IMR-90 (cell line): ENCODE results near the gene PRR12. TPM values are rescaled to one million over a fixed set of nuclear protein-coding genes. Genes with fewer than 3 reads are reported as not detected.

Experiments
- ATAC-seq: fragments of 200-7000 bp; cut with Tn5 transposase; 2 replicates; pipeline ENCODE4 v1.9.1; 2020; ENCODE audit warnings: low read depth, mild to moderate bottlenecking, moderate library complexity
- BruUV-seq: library from RNA; stranded (reverse); fragments of 400-500 nt; replicated peaks from 2 replicates; lab custom pipeline; 2021; lab: Mats Ljungman, UMichigan
- CTCF ChIA-PET: fragments of 300-600 bp; formaldehyde crosslinking; extraction: SDS; loops from one replicate; lab custom pipeline; 2021; ENCODE audit warnings: antibody characterized with exemption; lab: Yijun Ruan, JAX
- POLR2A ChIA-PET: fragments of 300-600 bp; sonication (Branson Sonifier 250); formaldehyde crosslinking; loops from one replicate; lab custom pipeline; 2022; ENCODE audit warnings: antibody characterized with exemption; ENCODE audit not compliant: unreplicated experiment; lab: Charles Lee
- DNase-seq: peaks from one replicate; pipeline ENCODE4 v3.0.0; 2013
- H2AFZ ChIP-seq: replicated peaks from 2 replicates; pipeline ENCODE3; 2013; ENCODE audit warnings: low read length, mild to moderate bottlenecking; ENCODE audit not compliant: poor library complexity
- H2AK5ac ChIP-seq: 2 replicates; pipeline ENCODE4 v1.6.1; 2013; ENCODE audit warnings: low read depth, low read length, inconsistent platforms
- H2AK9ac ChIP-seq: replicated peaks from 2 replicates; pipeline ENCODE3; 2013; ENCODE audit warnings: mild to moderate bottlenecking, low read depth, low read length, moderate library complexity; ENCODE audit not compliant: poor library complexity
- H2BK120ac ChIP-seq: 2 replicates; pipeline ENCODE4 v1.6.1; 2013; ENCODE audit warnings: low read depth, low read length, inconsistent platforms
- H2BK15ac ChIP-seq: 3 replicates; pipeline ENCODE4 v1.6.1; 2013; ENCODE audit warnings: low read depth, low read length, inconsistent platforms
- H2BK20ac ChIP-seq: 2 replicates; pipeline ENCODE4 v1.6.1; 2013; ENCODE audit warnings: low read depth, mild to moderate bottlenecking, inconsistent platforms, low read length, moderate library complexity
- H2BK5ac ChIP-seq: 2 replicates; pipeline ENCODE4 v1.6.1; 2013; ENCODE audit warnings: mild to moderate bottlenecking, low read depth, low read length, inconsistent platforms; ENCODE audit not compliant: poor library complexity, severe bottlenecking
- H3K14ac ChIP-seq: replicated peaks from 2 replicates; pipeline ENCODE4 v1.6.1; 2013; ENCODE audit warnings: low read depth, low read length, inconsistent platforms
- H3K18ac ChIP-seq: 2 replicates; pipeline ENCODE4 v1.6.1; 2013; ENCODE audit warnings: low read depth, low read length, control low read depth
- H3K23ac ChIP-seq: 2 replicates; pipeline ENCODE4 v1.6.1; 2013; ENCODE audit warnings: low read depth, low read length, inconsistent platforms
- H3K27ac ChIP-seq: 2 replicates; pipeline ENCODE4 v1.5.1; 2013; ENCODE audit warnings: mild to moderate bottlenecking, control low read depth, low read length; ENCODE audit not compliant: insufficient read depth
- H3K27me3 ChIP-seq: 2 replicates; pipeline ENCODE4 v1.6.1; 2013; ENCODE audit warnings: low read length; ENCODE audit not compliant: control insufficient read depth, insufficient read depth
- H3K36me3 ChIP-seq: 2 replicates; pipeline ENCODE4 v1.6.1; 2013; ENCODE audit warnings: low read length, mixed read lengths; ENCODE audit not compliant: control insufficient read depth, insufficient read depth
- H3K4ac ChIP-seq: 2 replicates; pipeline ENCODE4 v1.6.1; 2013; ENCODE audit warnings: low read depth, low read length, inconsistent platforms
- H3K4me1 ChIP-seq: 2 replicates; pipeline ENCODE4 v1.6.1; 2013; ENCODE audit warnings: low read length, mixed read lengths; ENCODE audit not compliant: control insufficient read depth, insufficient read depth
- H3K4me2 ChIP-seq: 2 replicates; pipeline ENCODE4 v1.6.1; 2013; ENCODE audit warnings: low read depth, mild to moderate bottlenecking, control low read depth, low read length, moderate library complexity
- H3K4me3 ChIP-seq: 2 replicates; pipeline ENCODE4 v1.5.1; 2013; ENCODE audit warnings: low read depth, mild to moderate bottlenecking, control low read depth, low read length, moderate library complexity; ENCODE audit not compliant: insufficient read depth
- H3K56ac ChIP-seq: 2 replicates; pipeline ENCODE4 v1.6.1; 2013; ENCODE audit warnings: low read length, inconsistent platforms; ENCODE audit not compliant: insufficient read depth; ENCODE audit errors: extremely low read depth
- H3K79me1 ChIP-seq, 2 experiments: 2 replicates each; pipeline ENCODE4 v1.6.1; 2013; ENCODE audit warnings: low read length in 2 of 2, inconsistent platforms in 1 of 2, low read depth in 1 of 2
- H3K9ac ChIP-seq: 2 replicates; pipeline ENCODE4 v1.6.1; 2013; ENCODE audit warnings: low read depth, low read length, control low read depth
- H3K9me1 ChIP-seq: 2 replicates; pipeline ENCODE4 v1.6.1; 2013; ENCODE audit warnings: low read length, inconsistent platforms; ENCODE audit not compliant: insufficient read depth
- H3K9me3 ChIP-seq: 2 replicates; pipeline ENCODE4 v1.6.1; 2013; ENCODE audit warnings: low read length; ENCODE audit not compliant: control insufficient read depth, insufficient read depth
- H4K20me1 ChIP-seq: 2 replicates; pipeline ENCODE4 v1.6.1; 2013; ENCODE audit warnings: low read length, inconsistent platforms; ENCODE audit not compliant: insufficient read depth
- H4K5ac ChIP-seq: 2 replicates; pipeline ENCODE4 v1.6.1; 2013; ENCODE audit warnings: mild to moderate bottlenecking, low read depth, low read length, control low read depth
- H4K8ac ChIP-seq, 2 experiments: 2 replicates each; pipeline ENCODE4 v1.6.1; 2013; ENCODE audit warnings: low read depth in 2 of 2, low read length in 2 of 2, control low read depth in 1 of 2, inconsistent platforms in 1 of 2
- H4K91ac ChIP-seq: 2 replicates; pipeline ENCODE4 v1.6.1; 2013; ENCODE audit warnings: low read depth, low read length, inconsistent platforms; ENCODE audit not compliant: insufficient read depth
- BHLHE40 ChIP-seq: fragments of 150-350 bp; IDR thresholded peaks from 2 replicates; pipeline ENCODE4 v1.6.1; 2016; ENCODE audit warnings: mild to moderate bottlenecking, low read depth, low read length
- CEBPB ChIP-seq: IDR thresholded peaks from 2 replicates; pipeline ENCODE4 v1.6.1; 2012; ENCODE audit warnings: low read depth, low read length, improper control_type of control experiment
- CHD1 ChIP-seq: IDR thresholded peaks from 2 replicates; pipeline ENCODE4 v1.6.1; 2012; ENCODE audit warnings: low read depth, low read length, improper control_type of control experiment
- CTCF ChIP-seq: conservative IDR thresholded peaks from 2 replicates; pipeline ENCODE4 v1.5.1; 2012; ENCODE audit warnings: mild to moderate bottlenecking, low read depth, low read length, improper control_type of control experiment
- ELK1 ChIP-seq: fragments of 150-350 bp; IDR thresholded peaks from 2 replicates; pipeline ENCODE4 v1.6.1; 2016; ENCODE audit warnings: low read depth, mild to moderate bottlenecking, low read length, moderate library complexity, borderline replicate concordance
- FOS ChIP-seq: fragments of 150-350 bp; IDR thresholded peaks from 2 replicates; pipeline ENCODE4 v1.6.1; 2016; ENCODE audit warnings: low read depth, low read length
- MAFK ChIP-seq: IDR thresholded peaks from 2 replicates; pipeline ENCODE4 v1.6.1; 2012; ENCODE audit warnings: low read depth, low read length, improper control_type of control experiment
- MAZ ChIP-seq: IDR thresholded peaks from 2 replicates; pipeline ENCODE4 v1.6.1; 2012; ENCODE audit warnings: low read depth, mild to moderate bottlenecking, low read length, improper control_type of control experiment, moderate library complexity, borderline replicate concordance
- MXI1 ChIP-seq: IDR thresholded peaks from 2 replicates; pipeline ENCODE4 v1.6.1; 2012; ENCODE audit warnings: low read depth, mild to moderate bottlenecking, low read length, moderate library complexity, borderline replicate concordance
- NFE2L2 ChIP-seq: fragments of 150-350 bp; IDR thresholded peaks from 2 replicates; pipeline ENCODE4 v1.6.1; 2016; ENCODE audit warnings: low read depth, mild to moderate bottlenecking, low read length
- POLR2A ChIP-seq: IDR thresholded peaks from 2 replicates; pipeline ENCODE4 v1.6.1; 2012; ENCODE audit warnings: mild to moderate bottlenecking, low read depth, low read length
- RAD21 ChIP-seq: IDR thresholded peaks from 2 replicates; pipeline ENCODE4 v1.6.1; 2012; ENCODE audit warnings: low read length, improper control_type of control experiment
- RFX5 ChIP-seq: IDR thresholded peaks from 2 replicates; pipeline ENCODE4 v1.8.0; 2012; ENCODE audit warnings: low read depth, mild to moderate bottlenecking, low read length, moderate library complexity
- SMC3 ChIP-seq: fragments of 150-350 bp; IDR thresholded peaks from 2 replicates; pipeline ENCODE4 v1.6.1; 2016; ENCODE audit warnings: low read depth, mild to moderate bottlenecking, antibody characterized with exemption, low read length, moderate library complexity
- USF2 ChIP-seq: fragments of 150-350 bp; IDR thresholded peaks from 2 replicates; pipeline ENCODE4 v1.6.1; 2017; ENCODE audit warnings: mild to moderate bottlenecking, antibody characterized with exemption, low read length, low read depth
- WGBS, 2 experiments: methylation state at CpG; one replicate each; pipeline versions ENCODE4 v1.1.5 to v1.1.7; 2013; ENCODE audit warnings: missing lambda C conversion rate in 2 of 2; ENCODE audit not compliant: insufficient read length in 1 of 2; ENCODE audit errors: extremely low coverage in 2 of 2; 5-methylcytosine and 5-hydroxymethylcytosine counted together
- dilution Hi-C: fragments of 300-500 bp; cut with HindIII; formaldehyde crosslinking; loops from one replicate; pipeline ENCODE4 v1.14.3; 2018; ENCODE audit warnings: low sequenced_read_pairs; ENCODE audit not compliant: unreplicated experiment
- in situ Hi-C: fragments of 300-500 bp; cut with MboI; formaldehyde crosslinking; loops from 3 replicates; pipeline ENCODE4 v1.14.3; 2019; ENCODE audit warnings: low sequenced_read_pairs, inconsistent platforms, mixed read lengths
- intact Hi-C: fragments of 100-400 bp; cut with micrococcal nuclease; formaldehyde crosslinking; loops from 2 replicates; pipeline ENCODE4 v1.10.0; 2022
- polyA plus RNA-seq, 3 experiments: library from polyadenylated mRNA; depleted of rRNA; stranded (reverse); fragments of >200 nt; gene quantifications; 2 replicates each; pipeline ENCODE4 v1.2.3, GENCODE V29; 2012; ENCODE audit warnings: low replicate concordance in 1 of 3
- total RNA-seq: library from RNA; depleted of rRNA; stranded (reverse); fragments of >200 nt; gene quantifications from 2 replicates; pipeline ENCODE4 v1.2.3, GENCODE V29; 2012

PRR12 gene
- total and polyA plus RNA-seq, 2 of the 4 experiments (the other 2 are of a cell fraction): 0.36 to 4.1 TPM

GRCh38 chr19:49658566-49659442, 67.8 kb downstream of the PRR12 start:
- in situ Hi-C loops (no loop called here), dilution Hi-C loops (no loop called here), intact Hi-C loops (no loop called here)
- no peak overlapping the region for H3K4ac ChIP-seq
- no peak overlapping the region for H3K14ac ChIP-seq
- peaks cover 24% of the 10 kb centered on the region for H4K20me1 ChIP-seq
- H2BK5ac ChIP-seq: no peak overlapping the region
- no peak overlapping the region for H3K23ac ChIP-seq
- no peak overlapping the region for H3K56ac ChIP-seq
- H3K4me1 ChIP-seq: no peaks in the 10 kb centered on the region
- H3K18ac ChIP-seq: no peak overlapping the region
- no peak overlapping the region for H4K5ac ChIP-seq
- POLR2A ChIA-PET: no interaction called here
- no peaks in the 10 kb centered on the region for H3K27me3 ChIP-seq
- DNase-seq: no peak
- no peak overlapping the region for H3K9ac ChIP-seq
- H2BK15ac ChIP-seq: no peak overlapping the region
- H3K79me1 ChIP-seq: peaks cover 12 to 50% of the 10 kb centered on the region in 2 experiments; a peak in 2 of 4 replicates
- H2AK5ac ChIP-seq: no peak overlapping the region
- H2BK120ac ChIP-seq: no peak overlapping the region
- H3K4me3 ChIP-seq: no peak overlapping the region
- H3K4me2 ChIP-seq: no peak overlapping the region
- no peaks in the 10 kb centered on the region for H3K9me3 ChIP-seq
- CTCF ChIA-PET: no interaction called here
- H4K8ac ChIP-seq: no peak overlapping the region
- H4K91ac ChIP-seq: no peak overlapping the region
- H2BK20ac ChIP-seq: no peak overlapping the region
- WGBS, 2 experiments: 100% methylated on average over 3 of the region's 12 CpGs; no CpG with 5 or more reads in 1 of the 2 experiments
- no TSS peak for BruUV-seq
- ATAC-seq: no peak
- no peak overlapping the region for H2AFZ ChIP-seq
- no peak overlapping the region for H2AK9ac ChIP-seq
- peaks cover 3% of the 10 kb centered on the region; the same call in 1 of the 2 replicates for H3K9me1 ChIP-seq
- no peak overlapping the region for H3K27ac ChIP-seq
- H3K36me3 ChIP-seq: peaks cover 77% of the 10 kb centered on the region
- TF ChIP-seq MAFK: no peak
- no peak for TF ChIP-seq CTCF
- no peak for TF ChIP-seq RAD21
- no peak for TF ChIP-seq SMC3
- TF ChIP-seq POLR2A: no peak
- no peak for TF ChIP-seq NFE2L2
- no peak for TF ChIP-seq ELK1
- TF ChIP-seq MAZ: no peak
- TF ChIP-seq MXI1: no peak
- TF ChIP-seq BHLHE40: no peak
- no peak for TF ChIP-seq USF2
- no peak for TF ChIP-seq CEBPB
- no peak for TF ChIP-seq CHD1
- TF ChIP-seq FOS: no peak
- no peak for TF ChIP-seq RFX5
